GM12878 (cell line): Measurements from ENCODE around the gene ETS1.

Experiments
- BACH1 ChIP-seq: fragments of 450-650 bp; IDR thresholded peaks from 2 replicates; pipeline ENCODE4 v1.6.1; 2017; ENCODE audit warnings: mild to moderate bottlenecking, borderline replicate concordance
- NRF1 ChIP-seq: conservative IDR thresholded peaks from 2 replicates; pipeline ENCODE4 v1.6.1; 2011; ENCODE audit warnings: mild to moderate bottlenecking, low read depth, low read length, improper control_type of control experiment
- SREBF1 ChIP-seq: IDR thresholded peaks from 2 replicates; pipeline ENCODE4 v1.6.1; 2012; ENCODE audit warnings: mild to moderate bottlenecking, low read length

DNA sequence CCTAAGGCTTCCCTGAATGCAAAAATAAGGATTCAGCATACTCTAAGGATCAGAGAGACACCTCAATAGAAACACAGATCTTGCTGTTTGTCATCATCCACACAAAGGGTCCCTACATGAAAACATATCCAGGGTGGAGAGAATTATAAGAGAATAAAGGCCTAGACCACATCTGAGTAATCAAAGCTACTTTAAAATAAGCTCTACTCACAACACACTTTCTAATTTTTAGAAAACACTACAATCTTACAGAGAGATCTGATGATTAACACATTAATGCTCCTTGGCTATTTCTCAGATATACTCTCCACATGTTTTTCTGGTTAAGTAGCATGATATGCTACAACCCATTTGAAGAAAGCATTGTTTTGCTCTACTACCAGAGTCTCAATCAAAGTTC is 108.2 kb downstream of the ETS1 start:
- TF ChIP-seq NRF1 (no peak), SREBF1 (no peak), BACH1 (no peak)
